HG03342 (cell line): Measurements from ENCODE around the gene S1PR2.
"Not testable (repeated sequence)": the region's sequence is repeated elsewhere in the genome, so short reads cannot be mapped to it uniquely, and the experiment has no call there.

Experiments used
- ATAC-seq: cut with Tn5 transposase; IDR thresholded peaks from one replicate; pipeline ENCODE4 v1.9.1; 2021; ENCODE audit warnings: mild to moderate bottlenecking, moderate library complexity; ENCODE audit not compliant: unreplicated experiment

S1PR2 gene

DNA sequence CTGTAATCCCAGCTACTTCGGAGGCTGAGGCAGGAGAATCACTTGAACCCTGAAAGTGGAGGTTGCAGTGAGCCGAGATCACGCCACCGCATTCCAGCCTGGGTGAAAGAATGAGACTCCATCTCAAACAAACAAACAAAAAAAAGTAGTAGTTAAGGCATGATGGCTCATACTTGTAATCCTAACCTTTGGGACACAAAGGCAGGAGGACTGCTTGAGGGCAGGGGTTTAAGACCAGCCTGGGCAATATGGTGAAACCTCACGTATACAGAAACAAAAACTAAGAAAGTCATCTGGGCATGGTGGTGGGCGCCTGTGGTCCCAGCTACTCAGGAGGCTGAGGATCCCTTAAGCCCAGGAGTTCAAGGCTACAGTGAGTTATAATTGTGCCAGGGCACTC is 38.2 kb downstream of the S1PR2 start:
- no peak for ATAC-seq

DNA sequence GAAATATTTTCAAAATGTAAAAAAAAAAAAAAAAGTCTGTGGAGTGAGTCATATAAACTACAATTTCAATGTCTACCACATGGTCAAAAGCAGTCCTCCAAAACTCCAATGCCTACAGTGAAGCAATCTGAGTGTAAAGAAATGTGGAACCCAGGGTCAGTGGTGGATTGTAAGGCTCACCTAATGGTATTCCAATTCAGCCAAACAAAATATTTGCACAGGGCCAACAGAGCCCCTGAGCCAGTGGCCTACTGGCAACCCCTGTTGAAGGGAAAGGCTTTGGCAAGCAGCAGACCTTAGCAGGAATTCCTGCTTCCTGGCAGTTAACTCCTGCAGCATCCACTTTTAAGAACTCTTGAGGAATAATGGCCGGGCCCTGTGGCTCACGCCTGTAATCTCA is 39.8 kb downstream of the S1PR2 start:
- ATAC-seq, result no peak

DNA sequence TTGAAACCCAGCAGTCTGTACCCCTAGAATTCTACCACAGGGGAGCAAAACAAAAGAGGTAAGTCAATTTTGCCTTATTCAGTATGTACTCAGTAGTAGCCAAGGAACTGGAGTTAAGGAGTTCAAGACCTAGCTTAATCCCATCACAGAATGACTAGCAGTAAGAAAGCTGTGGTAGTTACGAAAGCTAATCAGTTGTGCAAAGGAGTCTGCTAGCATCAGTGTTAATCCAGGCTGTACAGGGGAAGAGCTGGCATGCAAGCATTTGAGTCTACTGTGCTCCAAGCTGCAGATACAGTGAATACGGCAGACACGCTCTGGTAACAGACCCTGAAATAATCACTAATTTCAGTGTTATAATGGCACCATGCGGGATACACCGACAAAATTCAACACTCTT is 41.1 kb downstream of the S1PR2 start:
- ATAC-seq, result no peak

GRCh38 chr19:10189616-10190015 is 41.5 kb downstream of the S1PR2 start:
- ATAC-seq, result no peak

DNA sequence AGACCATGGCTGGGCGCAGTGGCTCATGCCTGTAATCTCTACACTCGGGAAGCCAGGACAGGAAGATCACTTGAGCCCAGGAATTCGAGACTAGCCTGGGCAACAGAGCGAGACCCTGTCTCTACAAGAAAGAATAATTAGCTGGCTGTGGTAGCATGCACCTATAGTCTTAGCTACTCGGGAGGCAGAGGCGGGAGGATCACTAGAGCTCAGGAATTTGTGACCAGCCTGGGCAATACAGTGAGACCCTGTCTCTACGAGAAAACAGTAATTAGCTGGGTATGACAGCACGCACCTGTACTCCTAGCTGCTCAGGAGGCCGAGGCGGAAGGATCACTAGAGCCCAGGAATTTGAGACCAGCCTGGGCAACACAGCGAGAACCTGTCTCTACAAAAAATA is 43.8 kb downstream of the S1PR2 start:
- no peak for ATAC-seq

GRCh38 chr19:10184636-10185035 is 46.5 kb downstream of the S1PR2 start:
- ATAC-seq, result no peak

DNA sequence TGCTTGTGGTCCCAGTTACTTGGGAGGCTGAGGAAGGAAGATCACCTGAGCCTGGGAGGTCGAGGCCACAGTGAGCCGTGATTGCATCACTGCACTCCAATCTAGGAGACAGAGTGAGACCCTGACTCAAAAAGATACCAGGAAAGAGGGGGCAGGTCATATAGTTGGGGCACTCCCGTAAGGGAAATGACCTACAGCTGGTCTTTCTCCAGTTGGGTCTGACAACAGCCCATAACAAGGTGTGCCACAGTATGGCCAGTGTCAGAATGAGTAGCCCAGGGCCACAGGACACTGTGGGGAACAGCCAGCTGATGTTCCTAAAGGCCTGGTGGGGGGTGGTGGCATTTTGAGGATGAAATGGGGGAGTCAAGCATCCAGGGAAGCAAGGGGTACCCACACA is 47.2 kb downstream of the S1PR2 start:
- no peak for ATAC-seq

GRCh38 chr19:10182847-10183246 is 48.3 kb downstream of the S1PR2 start:
- no peak for ATAC-seq

DNA sequence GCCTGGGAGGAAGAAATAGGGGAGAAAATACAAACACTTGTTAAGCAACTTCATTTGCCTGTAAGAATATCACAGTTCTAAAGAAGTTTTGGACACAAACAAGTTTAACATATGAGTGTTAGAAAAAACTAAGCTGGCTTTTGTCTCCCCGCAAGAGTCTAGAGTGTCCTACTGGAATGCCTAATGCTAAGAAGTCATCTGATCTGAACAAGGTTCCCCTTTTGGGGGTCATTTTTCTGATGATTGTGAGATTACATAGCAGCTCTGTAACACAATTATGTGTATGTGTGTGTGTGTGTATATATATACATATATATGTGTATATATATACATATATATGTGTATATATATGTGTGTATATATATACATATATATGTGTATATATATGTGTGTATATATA is 49.1 kb downstream of the S1PR2 start:
- no peak for ATAC-seq

DNA sequence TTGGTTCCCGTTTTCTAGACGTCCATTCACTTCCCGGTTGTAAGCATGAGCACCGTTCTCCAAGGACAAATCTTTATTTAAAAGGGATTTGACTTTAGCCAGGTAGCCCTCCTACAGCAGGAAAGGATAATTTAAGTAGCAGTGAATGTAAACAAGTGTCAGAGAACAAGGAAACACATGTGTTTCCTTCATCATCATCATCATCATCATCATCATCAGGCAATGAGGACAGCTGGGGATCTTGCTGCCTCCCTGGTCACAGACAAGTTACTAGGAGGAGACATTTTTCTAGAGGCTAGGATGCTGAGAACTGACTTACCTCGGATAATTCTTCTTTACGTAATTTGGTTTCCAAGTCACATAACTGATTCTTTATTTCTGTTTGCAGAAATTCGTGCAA is 50.7 kb downstream of the S1PR2 start:
- ATAC-seq, result no peak

GRCh38 chr19:10180024-10180423 is 51.1 kb downstream of the S1PR2 start:
- ATAC-seq, result not testable (repeated sequence)

- no peak for ATAC-seq
These were observed 57.6 kb downstream of the S1PR2 start for GRCh38 chr19:10173527-10173926.
